ENCODE measurements around the gene RPL3.

RPL3 gene

GRCh38 chr22:39297490-39298240 lies 21.8 kb downstream of the RPL3 start:
- DNase-seq = no peak

- no peak for DNase-seq
Observed at GRCh38 chr22:39296981-39297489, 22.4 kb downstream of the RPL3 start.

- no peak for DNase-seq
Observed at GRCh38 chr22:39296535-39296934, 22.9 kb downstream of the RPL3 start.

GRCh38 chr22:39294571-39295468 lies 24.6 kb downstream of the RPL3 start:
- no peak for DNase-seq

- DNase-seq = no peak
Observed at GRCh38 chr22:39293766-39294368, 25.6 kb downstream of the RPL3 start.

GRCh38 chr22:39292561-39293074 lies 26.8 kb downstream of the RPL3 start:
- DNase-seq = peak; percentile 79

- DNase-seq = no peak
Observed at GRCh38 chr22:39292031-39292462, 27.4 kb downstream of the RPL3 start.

- DNase-seq = no peak
Observed at GRCh38 chr22:39291523-39291922, 27.9 kb downstream of the RPL3 start.

GRCh38 chr22:39290724-39291161 lies 28.7 kb downstream of the RPL3 start:
- DNase-seq = no peak

GRCh38 chr22:39289975-39290720 lies 29.3 kb downstream of the RPL3 start:
- DNase-seq = no peak

- DNase-seq = no peak
Observed at GRCh38 chr22:39289533-39289932, 29.9 kb downstream of the RPL3 start.

- DNase-seq = no peak
Observed at GRCh38 chr22:39288135-39288898, 31.1 kb downstream of the RPL3 start.

- no peak for DNase-seq
Observed at GRCh38 chr22:39287076-39287725, 32.2 kb downstream of the RPL3 start.

GRCh38 chr22:39284983-39285382 lies 34.4 kb downstream of the RPL3 start:
- no peak for DNase-seq

GRCh38 chr22:39284142-39284980 lies 35.1 kb downstream of the RPL3 start:
- no peak for DNase-seq

- DNase-seq = no peak
Observed at GRCh38 chr22:39283322-39284141, 35.9 kb downstream of the RPL3 start.

- no peak for DNase-seq
Observed at GRCh38 chr22:39282645-39283321, 36.6 kb downstream of the RPL3 start.

GRCh38 chr22:39281126-39281525 lies 38.3 kb downstream of the RPL3 start:
- no peak for DNase-seq

Measured in right forelimb (tissue), 1 donor.